ACC112 (cell line): Measurements from ENCODE around the gene GTF3C5.
"Not testable (repeated sequence)": the region's sequence is repeated elsewhere in the genome, so short reads cannot be mapped to it uniquely, and the experiment has no call there.

Experiments
- H2AFZ ChIP-seq: fragments of 200-600 bp; sonication (generic); one replicate; pipeline ENCODE4 v1.6.0; 2017; ENCODE audit warnings: antibody characterized with exemption, low read length; ENCODE audit not compliant: unreplicated experiment
- H3K27ac ChIP-seq: fragments of 200-600 bp; sonication (generic); 2 replicates; pipeline ENCODE4 v1.5.1; 2014; ENCODE audit warnings: low read depth, mild to moderate bottlenecking, antibody characterized with exemption, low read length, moderate library complexity
- H3K27me3 ChIP-seq: fragments of 200-600 bp; sonication (generic); 2 replicates; pipeline ENCODE4 v1.6.1; 2014; ENCODE audit warnings: mild to moderate bottlenecking, antibody characterized with exemption, low read length, moderate library complexity, mixed read lengths; ENCODE audit not compliant: insufficient read depth
- H3K36me3 ChIP-seq: fragments of 200-600 bp; sonication (generic); 2 replicates; pipeline ENCODE4 v1.6.1; 2016; ENCODE audit warnings: mild to moderate bottlenecking, antibody characterized with exemption, low read length, moderate library complexity, mixed read lengths; ENCODE audit not compliant: insufficient read depth
- H3K4me1 ChIP-seq: fragments of 200-600 bp; sonication (generic); one replicate; pipeline ENCODE4 v1.6.1; 2016; ENCODE audit warnings: low read length, mixed read lengths; ENCODE audit not compliant: insufficient read depth, unreplicated experiment, control insufficient read depth
- H3K4me3 ChIP-seq: fragments of 200-600 bp; sonication (generic); 2 replicates; pipeline ENCODE4 v1.5.1; 2014; ENCODE audit warnings: mild to moderate bottlenecking, low read depth, low read length
- H3K79me2 ChIP-seq: fragments of 200-600 bp; sonication (generic); one replicate; pipeline ENCODE4 v1.6.0; 2016; ENCODE audit warnings: low read length; ENCODE audit not compliant: control insufficient read depth, unreplicated experiment, insufficient read depth

GTF3C5 gene

DNA sequence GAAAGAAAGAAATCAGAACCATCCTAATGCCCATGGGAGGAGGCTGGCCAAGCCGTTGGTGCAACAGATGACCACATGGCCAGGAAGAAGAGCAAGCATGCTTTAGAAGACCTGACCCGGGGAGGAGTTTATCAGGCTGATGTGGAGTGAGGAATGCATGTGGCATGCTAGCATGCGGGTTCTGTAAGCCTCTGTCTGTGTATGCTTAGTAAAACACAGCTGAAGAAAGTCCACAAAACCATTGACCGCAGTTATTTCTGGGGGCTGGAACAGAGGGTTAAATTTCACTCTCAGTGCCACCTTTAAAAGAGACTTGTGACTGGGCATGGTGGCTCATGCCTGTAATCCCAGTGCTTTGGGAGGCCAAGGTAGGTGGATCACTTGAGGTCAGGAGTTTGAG lies 33.2 kb upstream of the GTF3C5 start:
- Histone ChIP-seq H3K36me3 (no peaks in the 10 kb centered on the region), H3K27ac (no peak overlapping the region), H2AFZ (no peak overlapping the region), H3K4me1 (no peaks in the 10 kb centered on the region), H3K4me3 (no peak overlapping the region), H3K27me3 (peaks cover 54% of the 10 kb centered on the region), H3K79me2 (no peaks in the 10 kb centered on the region)

DNA sequence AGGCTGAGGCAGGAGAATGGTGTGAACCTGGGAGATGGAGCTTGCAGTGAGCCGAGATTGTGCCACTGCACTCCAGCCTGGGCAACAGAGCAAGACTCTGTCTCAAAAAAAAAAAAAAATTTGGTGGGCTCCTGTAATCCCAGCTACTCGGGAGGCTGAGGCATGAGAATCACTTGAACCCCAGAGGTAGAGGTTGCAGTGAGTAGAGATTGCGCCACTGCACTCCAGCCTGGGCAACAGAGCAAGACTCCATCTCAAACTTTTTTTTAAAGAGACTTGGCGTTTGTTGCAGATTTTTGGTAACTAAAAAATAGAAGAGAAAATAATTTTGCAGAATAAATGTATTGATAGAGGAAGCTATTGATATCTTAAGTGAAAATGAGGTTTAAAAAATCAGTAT lies 32.6 kb upstream of the GTF3C5 start:
- not testable (repeated sequence) for H3K4me3 ChIP-seq, H3K27ac ChIP-seq, H3K36me3 ChIP-seq, H2AFZ ChIP-seq, H3K4me1 ChIP-seq, H3K79me2 ChIP-seq
- H3K27me3 ChIP-seq: peaks cover 55% of the 10 kb centered on the region

DNA sequence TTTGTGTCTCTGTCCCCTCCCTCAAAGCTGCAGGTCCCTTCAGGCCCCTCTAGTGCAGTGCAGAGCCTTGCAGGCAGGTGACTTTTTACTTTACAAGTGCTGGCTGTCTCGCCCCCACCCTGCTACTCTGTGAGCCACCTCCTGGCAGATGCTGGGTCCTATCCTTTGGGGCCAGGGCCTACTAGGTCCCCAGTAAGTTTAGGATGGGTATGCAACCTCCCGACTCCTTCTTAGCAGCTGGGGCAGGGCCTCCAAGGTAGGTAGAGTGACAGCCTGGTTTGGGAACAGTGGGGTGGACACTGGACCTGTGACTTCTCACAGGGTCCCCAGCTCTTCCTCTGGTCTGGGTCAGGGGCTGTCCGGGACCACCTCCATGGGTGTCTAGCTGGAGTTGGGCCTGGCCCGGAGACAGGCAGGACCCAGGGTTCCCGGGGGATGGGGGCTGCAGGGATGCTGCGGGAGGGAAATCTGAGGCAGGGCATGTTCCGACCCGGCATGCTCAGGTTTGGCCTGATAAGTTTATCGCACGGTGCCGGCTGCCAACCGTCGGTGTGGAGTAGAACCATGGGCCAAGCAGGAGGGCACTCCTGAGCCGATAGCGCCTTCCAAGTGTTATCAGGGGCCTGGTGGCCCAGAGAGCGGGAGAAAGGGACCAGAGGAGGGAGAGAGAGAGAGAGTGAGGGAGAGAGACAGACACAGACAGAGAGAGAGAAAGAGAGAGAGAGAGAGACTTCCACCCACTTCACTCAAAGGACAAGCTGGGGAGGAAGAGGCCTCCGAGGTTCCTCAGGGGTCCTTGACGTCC lies 31.8 kb upstream of the GTF3C5 start:
- Histone ChIP-seq H3K36me3 (no peaks in the 10 kb centered on the region), H3K27ac (no peak overlapping the region), H3K79me2 (no peaks in the 10 kb centered on the region), H3K4me1 (no peaks in the 10 kb centered on the region), H3K4me3 (no peak overlapping the region), H3K27me3 (peaks cover 55% of the 10 kb centered on the region), H2AFZ (no peak overlapping the region)

DNA sequence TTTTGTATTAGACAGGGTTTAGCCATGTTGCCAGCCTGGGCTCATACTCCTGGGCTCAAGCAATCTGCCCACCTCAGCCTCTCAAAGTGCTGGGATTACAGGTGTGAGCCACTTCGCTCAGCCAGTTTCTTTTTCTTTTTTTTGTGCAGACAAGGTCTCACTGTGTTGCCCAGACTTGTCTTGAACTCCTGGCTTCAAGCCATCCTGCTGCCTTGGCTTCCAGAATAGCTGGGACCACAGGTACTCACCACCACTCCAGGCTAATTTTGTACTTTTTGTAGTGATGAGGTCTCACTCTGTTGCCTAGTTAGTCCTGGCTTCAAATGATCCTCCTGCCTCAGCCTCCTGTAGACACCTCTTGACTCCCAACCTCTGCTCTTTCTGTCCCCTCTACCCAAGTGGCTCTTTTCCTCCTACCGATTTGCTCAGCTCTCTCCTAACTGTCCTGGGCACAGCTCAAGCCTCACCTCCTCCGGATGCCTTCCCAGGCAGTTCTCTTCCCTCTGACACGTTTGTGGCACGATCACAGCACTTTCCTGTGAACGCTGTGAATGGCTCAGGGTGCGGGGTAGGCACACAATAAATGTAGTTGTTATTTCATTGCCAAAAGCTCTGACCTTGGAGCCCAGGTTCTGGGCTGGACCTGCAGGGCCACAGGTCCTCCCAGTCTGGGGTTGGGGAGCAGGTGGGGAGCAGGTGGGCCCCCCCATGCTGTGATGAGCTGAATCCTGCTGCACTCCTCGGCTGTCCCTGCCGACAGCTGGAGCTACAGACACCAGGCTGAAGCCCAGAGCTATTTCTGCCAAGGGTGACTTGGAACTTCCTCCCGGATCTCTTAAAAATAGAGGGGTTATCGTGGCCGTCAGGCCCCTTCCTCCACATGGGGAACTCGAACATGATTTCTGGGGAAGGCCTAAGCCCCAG lies 28.4 kb upstream of the GTF3C5 start:
- Histone ChIP-seq H3K36me3 (no peaks in the 10 kb centered on the region), H3K4me3 (no peak overlapping the region), H2AFZ (no peak overlapping the region), H3K27ac (no peak overlapping the region), H3K4me1 (no peaks in the 10 kb centered on the region), H3K27me3 (peaks cover 66% of the 10 kb centered on the region), H3K79me2 (no peaks in the 10 kb centered on the region)

DNA sequence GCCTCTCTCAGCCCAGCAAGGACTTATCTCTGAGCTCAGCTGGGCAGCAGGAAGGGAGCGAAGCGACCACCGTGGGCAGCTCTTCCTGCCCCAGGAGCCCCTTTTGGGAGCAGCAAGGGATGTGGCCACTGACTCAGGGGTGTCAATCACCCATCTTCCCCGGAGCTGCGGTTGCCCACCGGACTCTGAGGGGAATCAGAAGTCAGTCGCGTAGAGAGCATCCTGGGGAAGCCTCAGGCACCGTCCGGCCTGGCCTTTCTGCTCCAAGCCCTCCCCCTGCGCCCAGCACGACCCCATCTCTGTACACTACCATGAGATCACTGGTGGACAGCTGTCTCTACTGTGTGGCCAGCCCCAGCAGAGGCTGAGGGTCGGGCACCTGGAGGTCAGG lies 27.7 kb upstream of the GTF3C5 start:
- Histone ChIP-seq H3K79me2 (no peaks in the 10 kb centered on the region), H3K4me1 (no peaks in the 10 kb centered on the region), H3K27ac (no peak overlapping the region), H3K36me3 (no peaks in the 10 kb centered on the region), H3K4me3 (no peak overlapping the region), H2AFZ (no peak overlapping the region), H3K27me3 (peaks cover 72% of the 10 kb centered on the region)

DNA sequence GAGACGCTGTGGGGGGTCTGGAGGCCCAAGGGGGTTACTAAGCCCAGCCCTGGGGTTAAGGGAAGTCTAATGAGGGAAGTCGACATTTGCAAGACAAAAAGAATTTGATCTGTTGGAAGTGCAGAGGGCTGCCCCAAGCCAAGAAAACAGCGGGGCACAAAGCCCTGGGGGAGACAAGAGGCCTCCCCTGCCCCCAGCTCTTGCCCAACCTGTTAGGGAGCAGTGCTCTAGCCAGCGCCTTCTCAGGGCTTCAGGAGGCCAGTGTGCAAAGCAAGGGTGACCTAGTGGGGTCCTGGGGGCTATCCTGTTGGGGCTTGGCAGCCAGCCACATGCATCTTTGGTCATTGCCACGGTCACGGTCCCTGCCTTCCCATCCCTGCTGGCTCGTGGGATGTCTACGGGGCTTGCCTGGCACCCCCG lies 27.1 kb upstream of the GTF3C5 start:
- Histone ChIP-seq H3K27ac (no peak overlapping the region), H3K4me3 (no peak overlapping the region), H2AFZ (no peak overlapping the region), H3K4me1 (no peaks in the 10 kb centered on the region), H3K36me3 (no peaks in the 10 kb centered on the region), H3K79me2 (no peaks in the 10 kb centered on the region), H3K27me3 (peaks cover 75% of the 10 kb centered on the region)

DNA sequence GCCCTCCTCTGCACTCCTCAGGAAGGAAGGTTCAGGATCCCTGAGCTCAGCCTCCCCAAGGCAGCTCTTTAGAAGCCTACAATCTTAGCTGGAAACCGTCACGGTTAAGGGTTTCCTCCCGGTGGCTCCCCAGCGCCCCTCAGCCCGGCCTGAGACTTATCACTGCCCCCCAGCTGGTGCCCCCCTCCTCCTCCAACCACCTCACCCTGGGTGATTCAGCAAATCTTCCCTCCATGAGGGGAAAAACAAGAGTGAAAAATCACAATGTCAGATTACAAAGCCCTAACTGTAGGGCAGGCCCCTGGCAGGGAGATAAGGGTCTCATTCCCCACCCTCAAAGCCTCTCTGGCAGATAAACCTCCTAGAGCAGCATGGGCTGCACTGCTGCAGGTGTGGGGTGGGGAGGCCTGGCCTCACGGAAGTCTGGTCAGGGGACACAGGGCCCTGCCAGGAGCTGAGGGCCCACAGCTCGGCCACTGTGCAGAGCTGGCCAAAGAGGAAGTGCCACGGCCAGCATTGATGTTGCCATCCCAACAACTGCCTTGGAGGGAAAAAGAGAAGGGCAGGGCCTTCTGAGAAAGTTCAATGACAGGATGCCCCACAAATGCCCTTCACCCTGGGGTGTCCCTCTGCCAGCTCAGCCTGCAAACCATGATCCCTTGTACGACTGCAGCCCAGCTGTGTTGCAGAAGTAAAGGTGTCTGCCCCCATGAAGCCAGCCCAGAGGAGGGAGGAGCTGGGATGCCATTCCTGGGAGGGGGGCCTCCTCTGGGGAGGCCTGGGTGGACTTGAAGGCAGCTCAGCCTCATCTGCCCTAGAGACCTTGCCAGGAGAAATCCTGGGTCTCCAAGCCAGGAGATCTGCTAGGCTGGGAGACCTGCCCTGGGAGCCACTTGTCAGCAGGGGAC lies 26.5 kb upstream of the GTF3C5 start:
- H3K27me3 ChIP-seq: peaks cover 74% of the 10 kb centered on the region
- H3K79me2 ChIP-seq: no peaks in the 10 kb centered on the region
- H2AFZ ChIP-seq: no peak overlapping the region
- no peaks in the 10 kb centered on the region for H3K36me3 ChIP-seq
- H3K4me3 ChIP-seq: no peak overlapping the region
- no peaks in the 10 kb centered on the region for H3K4me1 ChIP-seq
- no peak overlapping the region for H3K27ac ChIP-seq

DNA sequence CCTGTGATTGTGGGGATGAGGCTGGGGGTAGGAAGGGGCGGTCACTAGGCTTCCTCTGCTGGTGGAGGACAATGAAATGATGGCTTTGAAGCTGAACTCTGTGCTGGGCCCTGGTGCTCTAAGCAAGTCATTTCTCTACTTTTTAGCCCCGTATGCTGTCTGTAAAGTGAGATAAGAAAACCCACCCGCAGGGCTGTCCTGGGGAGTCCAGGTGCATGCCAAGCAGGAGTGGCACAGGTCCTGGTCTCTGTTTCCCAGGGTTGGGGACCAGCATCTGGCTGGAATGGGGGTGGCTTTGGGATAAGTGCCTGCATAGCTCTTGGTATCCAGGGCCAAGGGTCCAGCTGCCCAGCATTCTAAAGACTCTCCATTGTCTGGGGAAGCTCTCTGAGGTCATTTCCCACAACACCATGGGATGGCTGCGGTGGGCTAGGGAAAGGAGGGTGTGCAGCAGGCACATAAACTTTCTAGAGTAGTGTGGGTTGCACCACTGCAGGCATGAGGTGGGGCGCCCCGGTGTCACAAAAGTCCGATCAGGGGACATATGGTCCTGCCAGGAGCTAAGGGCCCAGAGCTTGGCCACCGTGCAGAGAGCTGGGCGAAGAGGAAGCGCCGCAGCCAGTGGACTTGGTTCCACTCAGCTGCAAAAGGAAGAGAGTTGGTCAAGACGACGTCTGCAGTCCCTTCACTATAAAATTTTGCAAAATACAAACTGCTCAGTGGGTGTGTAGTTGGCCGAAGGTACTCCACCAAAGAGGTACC lies 25.6 kb upstream of the GTF3C5 start:
- Histone ChIP-seq H3K27me3 (peaks cover 66% of the 10 kb centered on the region), H3K4me3 (no peak overlapping the region), H3K36me3 (no peaks in the 10 kb centered on the region), H3K79me2 (no peaks in the 10 kb centered on the region), H3K4me1 (no peaks in the 10 kb centered on the region), H2AFZ (no peak overlapping the region), H3K27ac (no peak overlapping the region)

DNA sequence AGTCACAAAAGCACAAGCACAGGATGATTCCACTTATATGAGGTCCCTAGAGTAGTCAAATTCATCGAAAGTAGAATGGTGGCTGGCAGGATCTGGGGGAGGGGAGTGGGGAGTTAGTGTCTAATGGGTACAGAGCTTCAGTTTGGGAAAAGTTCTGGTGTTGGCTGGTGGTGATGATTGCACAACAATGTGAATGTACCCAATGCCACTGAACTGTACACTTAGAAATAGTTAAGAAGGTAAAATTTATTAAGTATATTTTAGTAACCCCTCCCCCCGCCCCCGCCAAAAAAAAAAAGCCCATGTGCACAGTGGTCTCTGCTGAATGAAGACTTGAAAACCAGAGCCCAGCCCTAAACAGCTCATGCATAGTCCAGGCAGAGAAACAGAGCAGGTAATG lies 24.8 kb upstream of the GTF3C5 start:
- Histone ChIP-seq H3K4me1 (no peaks in the 10 kb centered on the region), H3K36me3 (no peaks in the 10 kb centered on the region), H3K4me3 (no peak overlapping the region), H3K27ac (no peak overlapping the region), H3K27me3 (peaks cover 58% of the 10 kb centered on the region), H3K79me2 (no peaks in the 10 kb centered on the region), H2AFZ (no peak overlapping the region)
